Transverse colon (tissue), 4 donors: ENCODE measurements around the gene ZHX3. TPM values are rescaled to one million over a fixed set of nuclear protein-coding genes. Genes with fewer than 3 reads are reported as not detected.

Experiments used
- DNase-seq: peaks from one replicate; pipeline ENCODE4 v3.0.0-alpha.2; 2019
- H3K27ac ChIP-seq, 4 donors: fragments of 200-600 bp; sonication (generic); 2 replicates each; pipeline ENCODE4 v1.5.1; 2016 to 2018; ENCODE audit warnings: inconsistent platforms in 4 of 4
- H3K27me3 ChIP-seq: fragments of 200-600 bp; sonication (generic); 2 replicates; pipeline ENCODE4 v1.5.1; 2017; ENCODE audit warnings: inconsistent platforms
- H3K36me3 ChIP-seq, 4 donors: fragments of 200-600 bp; sonication (generic); 2 replicates each; pipeline ENCODE4 v1.5.1; 2017 to 2019; ENCODE audit warnings: inconsistent platforms in 4 of 4
- H3K4me1 ChIP-seq, 4 donors: fragments of 200-600 bp; sonication (generic); 2 replicates each; pipeline ENCODE4 v1.5.1; 2017 to 2020; ENCODE audit warnings: inconsistent platforms in 4 of 4
- H3K4me3 ChIP-seq, 4 donors: fragments of 200-600 bp; sonication (generic); 1 replicate in 1 of 4; 2 replicates in 3 of 4; pipeline versions ENCODE4 v1.5.1 to v1.6.1; 2017 to 2019; ENCODE audit warnings: inconsistent platforms in 4 of 4
- H3K9me3 ChIP-seq, 2 donors: fragments of 200-600 bp; sonication (generic); 2 replicates each; pipeline ENCODE4 v1.5.1; 2017 to 2019; ENCODE audit warnings: inconsistent platforms in 2 of 2
- EP300 ChIP-seq: sonication (generic); formaldehyde crosslinking; IDR thresholded peaks from one replicate; pipeline ENCODE4 v1.6.1; 2017; ENCODE audit warnings: antibody characterized with exemption, low read depth
- POLR2A ChIP-seq: fragments of 450-650 bp; IDR thresholded peaks from one replicate; pipeline ENCODE4 v1.6.1; 2016; ENCODE audit warnings: antibody characterized with exemption, mild to moderate bottlenecking, moderate library complexity
- POLR2AphosphoS5 ChIP-seq, 3 donors: sonication (generic); formaldehyde crosslinking; IDR thresholded peaks; one replicate each; pipeline ENCODE4 v1.6.1; 2016; ENCODE audit warnings: antibody characterized with exemption in 3 of 3
- WGBS, 2 donors: methylation state at CpG; one replicate each; pipeline ENCODE4 v1.1.5; 2018; ENCODE audit warnings: low coverage in 1 of 2; 5-methylcytosine and 5-hydroxymethylcytosine counted together
- in situ Hi-C, 4 donors: fragments of 200-750 bp; cut with MboI; loops; one replicate each; pipeline versions ENCODE4 v1.15.0 to v1.15.1; 2017; ENCODE audit warnings: low sequenced_read_pairs in 3 of 4, low pct_ligation_motif_present in 1 of 4, low pct_unique_long_range_greater_than_20kb in 1 of 4
- intact Hi-C: fragments of 100-400 bp; cut with DNase I; formaldehyde crosslinking; loops from one replicate; pipeline ENCODE4 v1.15.1; 2023; ENCODE audit warnings: low total_unique reads
- total RNA-seq, 4 donors: library from RNA; depleted of rRNA; stranded (reverse); fragments of >200 nt; gene quantifications; one replicate each; pipeline ENCODE4 v1.1.0, GENCODE V29; 2016
- TF ChIP-seq, protein P1 (sequence below), 5 experiments: fragments of 200-600 bp in 3 of 5; fragments of 450-650 bp in 2 of 5; sonication (generic) in 3 of 5; IDR thresholded peaks; 1 replicate in 2 of 5; 2 replicates in 3 of 5; pipeline ENCODE4 v1.5.1; 2016 to 2017; ENCODE audit warnings: antibody characterized with exemption in 5 of 5, inconsistent platforms in 3 of 5, mild to moderate bottlenecking in 2 of 5, moderate library complexity in 1 of 5

The ZHX3 gene
- total RNA-seq, 4 donors from 2014 or later = 22.7 to 34.8 (median 26.4) TPM

GRCh38 chr20:41145317-41145716, 172.2 kb downstream of the ZHX3 start:
- no peak for TF ChIP-seq EP300
- TF ChIP-seq, protein P1, sequence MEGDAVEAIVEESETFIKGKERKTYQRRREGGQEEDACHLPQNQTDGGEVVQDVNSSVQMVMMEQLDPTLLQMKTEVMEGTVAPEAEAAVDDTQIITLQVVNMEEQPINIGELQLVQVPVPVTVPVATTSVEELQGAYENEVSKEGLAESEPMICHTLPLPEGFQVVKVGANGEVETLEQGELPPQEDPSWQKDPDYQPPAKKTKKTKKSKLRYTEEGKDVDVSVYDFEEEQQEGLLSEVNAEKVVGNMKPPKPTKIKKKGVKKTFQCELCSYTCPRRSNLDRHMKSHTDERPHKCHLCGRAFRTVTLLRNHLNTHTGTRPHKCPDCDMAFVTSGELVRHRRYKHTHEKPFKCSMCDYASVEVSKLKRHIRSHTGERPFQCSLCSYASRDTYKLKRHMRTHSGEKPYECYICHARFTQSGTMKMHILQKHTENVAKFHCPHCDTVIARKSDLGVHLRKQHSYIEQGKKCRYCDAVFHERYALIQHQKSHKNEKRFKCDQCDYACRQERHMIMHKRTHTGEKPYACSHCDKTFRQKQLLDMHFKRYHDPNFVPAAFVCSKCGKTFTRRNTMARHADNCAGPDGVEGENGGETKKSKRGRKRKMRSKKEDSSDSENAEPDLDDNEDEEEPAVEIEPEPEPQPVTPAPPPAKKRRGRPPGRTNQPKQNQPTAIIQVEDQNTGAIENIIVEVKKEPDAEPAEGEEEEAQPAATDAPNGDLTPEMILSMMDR (IDR thresholded peaks at IDR 0.05) = no peak
- TF ChIP-seq POLR2AphosphoS5 (IDR thresholded peaks at IDR 0.05) = no peak
- no peak for TF ChIP-seq POLR2A
- peaks cover 16 to 81% (median 29%) of the 10 kb centered on the region in 4 donors for H3K4me1 ChIP-seq
- H3K9me3 ChIP-seq = no peaks in the 10 kb centered on the region
- intact Hi-C loops = no loop called here
- no peaks in the 10 kb centered on the region for H3K36me3 ChIP-seq
- in situ Hi-C loops = no loop called here
- WGBS, 2 donors = 97% methylated on average over 2 of the region's 2 CpGs; no CpG with 5 or more reads in 1 of the 2 donors
- H3K27me3 ChIP-seq = no peaks in the 10 kb centered on the region
- no peak overlapping the region for H3K4me3 ChIP-seq
- DNase-seq = no peak
- peak overlapping the region; percentile 8 to 50 (median 26) for H3K27ac ChIP-seq

DNA sequence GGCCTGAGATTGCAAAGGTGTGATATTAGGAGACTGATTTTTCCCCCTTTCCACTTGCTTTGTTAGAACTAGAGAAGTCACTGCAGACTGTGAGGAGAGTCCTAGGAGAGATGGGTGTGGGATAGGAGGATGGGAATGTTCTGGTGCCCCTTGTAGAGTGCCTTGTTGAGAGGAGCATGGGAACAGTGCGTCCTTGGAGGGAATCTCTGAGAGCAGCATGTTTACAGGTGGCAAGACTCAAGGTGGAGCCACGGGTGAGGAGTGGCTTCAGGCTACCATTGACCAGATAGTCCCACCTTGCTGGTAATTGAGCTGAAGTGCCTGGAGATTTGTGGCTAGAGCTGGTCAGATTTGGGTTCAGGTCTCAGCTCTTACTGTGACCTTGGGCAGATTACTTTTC, 174.2 kb downstream of the ZHX3 start:
- peak; percentile 4 for DNase-seq
- Histone ChIP-seq H3K4me3 (no peak overlapping the region), H3K9me3 (no peaks in the 10 kb centered on the region), H3K27ac (peak overlapping the region in 1 of 4 donors; percentile 48), H3K4me1 (peaks cover 20 to 81% (median 30%) of the 10 kb centered on the region in 4 donors), H3K36me3 (no peaks in the 10 kb centered on the region), H3K27me3 (no peaks in the 10 kb centered on the region)
- WGBS, 2 donors = 69 to 79% methylated on average over 2 of the region's 2 CpGs
- no peak for TF ChIP-seq POLR2AphosphoS5 (IDR thresholded peaks at IDR 0.05)
- intact Hi-C loops = no loop called here
- in situ Hi-C loops = no loop called here

DNA sequence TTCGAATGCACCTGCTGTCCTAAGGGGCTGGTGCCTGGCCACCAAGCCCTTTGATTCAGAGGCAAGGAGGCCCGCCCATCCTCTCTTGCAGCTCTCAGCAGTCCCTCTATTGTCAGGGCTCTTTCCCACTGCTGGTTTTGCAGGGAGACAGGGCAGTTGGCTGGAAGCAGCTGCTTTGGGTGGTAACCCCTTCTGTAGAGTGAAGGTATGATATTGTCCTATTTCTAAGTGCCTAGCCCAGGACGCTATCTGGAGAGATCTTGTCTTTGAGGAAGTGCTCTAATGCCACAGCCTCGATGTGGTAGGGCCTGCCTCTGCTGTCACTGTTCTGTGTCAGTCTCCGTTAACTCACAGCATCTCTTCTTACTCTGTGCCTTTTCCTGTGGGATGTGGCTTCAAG, 174.6 kb downstream of the ZHX3 start:
- 71 to 80% methylated on average over 1 to 5 of the region's 5 CpGs for WGBS, 2 donors
- TF ChIP-seq EP300 (no peak), POLR2A (no peak), POLR2AphosphoS5 (IDR thresholded peaks at IDR 0.05) (no peak)
- TF ChIP-seq, protein P1 (IDR thresholded peaks at IDR 0.05) = no peak
- Histone ChIP-seq H3K4me3 (no peak overlapping the region), H3K36me3 (no peaks in the 10 kb centered on the region), H3K27me3 (no peaks in the 10 kb centered on the region), H3K4me1 (peaks cover 20 to 81% (median 32%) of the 10 kb centered on the region in 4 donors), H3K9me3 (no peaks in the 10 kb centered on the region), H3K27ac (peak overlapping the region in 1 of 4 donors; percentile 48)
- DNase-seq = peak; percentile 25
- in situ Hi-C loops = no loop called here
- intact Hi-C loops = no loop called here

- Histone ChIP-seq H3K27me3 (no peaks in the 10 kb centered on the region), H3K9me3 (no peaks in the 10 kb centered on the region), H3K27ac (peak overlapping the region; percentile 34 to 98 (median 50)), H3K36me3 (no peaks in the 10 kb centered on the region), H3K4me3 (no peak overlapping the region), H3K4me1 (peaks cover 15 to 75% (median 30%) of the 10 kb centered on the region in 4 donors)
- DNase-seq = peak; percentile 10
- WGBS, 2 donors = 81% methylated on average over 4 of the region's 4 CpGs; no CpG with 5 or more reads in 1 of the 2 donors
- TF ChIP-seq EP300 = no peak
- TF ChIP-seq, protein P1 (IDR thresholded peaks at IDR 0.05) = no peak
- no peak for TF ChIP-seq POLR2AphosphoS5 (IDR thresholded peaks at IDR 0.05)
- no peak for TF ChIP-seq POLR2A
- intact Hi-C loops = no loop called here
- in situ Hi-C loops = no loop called here
These were observed 175.3 kb downstream of the ZHX3 start for GRCh38 chr20:41142245-41142644.
